ENCODE data around the gene THAP4. TPM values are rescaled to one million over a fixed set of nuclear protein-coding genes. Genes with fewer than 3 reads are reported as not detected.

The THAP4 gene
- total RNA-seq, 1 donor from 2014 or later: 42.5 TPM

GRCh38 chr2:241554610-241555322, 82.2 kb downstream of the THAP4 start:
- no peak for TF ChIP-seq CTCF (IDR thresholded peaks at IDR 0.05; ENCODE audit: unreplicated experiment)
- Mint-ChIP-seq H3K4me1 (ENCODE audit: unreplicated experiment) (peaks cover 36% of the 10 kb centered on the region), H3K27ac (ENCODE audit: unreplicated experiment) (peak overlapping the region; percentile 84), H3K36me3 (ENCODE audit: low read depth, unreplicated experiment) (peaks cover 5% of the 10 kb centered on the region), H3K9me3 (ENCODE audit: unreplicated experiment) (no peaks in the 10 kb centered on the region), H3K27me3 (ENCODE audit: unreplicated experiment) (peaks cover 16% of the 10 kb centered on the region), H3K4me3 (ENCODE audit: unreplicated experiment) (no peak overlapping the region)
- DNase-seq (ENCODE audit: low spot score): no peak

GRCh38 chr2:241553981-241554380, 83.0 kb downstream of the THAP4 start:
- H3K4me3 Mint-ChIP-seq (ENCODE audit: unreplicated experiment): no peak overlapping the region
- no peaks in the 10 kb centered on the region for H3K9me3 Mint-ChIP-seq (ENCODE audit: unreplicated experiment)
- H3K4me1 Mint-ChIP-seq (ENCODE audit: unreplicated experiment): peaks cover 38% of the 10 kb centered on the region
- peaks cover 15% of the 10 kb centered on the region for H3K27me3 Mint-ChIP-seq (ENCODE audit: unreplicated experiment)
- no peak for TF ChIP-seq CTCF (IDR thresholded peaks at IDR 0.05; ENCODE audit: unreplicated experiment)
- no peak for DNase-seq (ENCODE audit: low spot score)
- peak overlapping the region; percentile 36 for H3K27ac Mint-ChIP-seq (ENCODE audit: unreplicated experiment)
- H3K36me3 Mint-ChIP-seq (ENCODE audit: low read depth, unreplicated experiment): peaks cover 5% of the 10 kb centered on the region

GRCh38 chr2:241553512-241553830, 83.5 kb downstream of the THAP4 start:
- Mint-ChIP-seq H3K4me1 (ENCODE audit: unreplicated experiment) (peaks cover 38% of the 10 kb centered on the region), H3K27me3 (ENCODE audit: unreplicated experiment) (peaks cover 15% of the 10 kb centered on the region), H3K4me3 (ENCODE audit: unreplicated experiment) (peak overlapping the region; percentile 66), H3K9me3 (ENCODE audit: unreplicated experiment) (no peaks in the 10 kb centered on the region), H3K27ac (ENCODE audit: unreplicated experiment) (peak overlapping the region; percentile 65), H3K36me3 (ENCODE audit: low read depth, unreplicated experiment) (peaks cover 5% of the 10 kb centered on the region)
- DNase-seq (ENCODE audit: low spot score): no peak
- TF ChIP-seq CTCF (IDR thresholded peaks at IDR 0.05; ENCODE audit: unreplicated experiment): no peak

GRCh38 chr2:241551998-241552737, 84.8 kb downstream of the THAP4 start:
- H3K4me3 Mint-ChIP-seq (ENCODE audit: unreplicated experiment): no peak overlapping the region
- TF ChIP-seq CTCF (IDR thresholded peaks at IDR 0.05; ENCODE audit: unreplicated experiment): no peak
- no peak overlapping the region for H3K27ac Mint-ChIP-seq (ENCODE audit: unreplicated experiment)
- no peaks in the 10 kb centered on the region for H3K36me3 Mint-ChIP-seq (ENCODE audit: low read depth, unreplicated experiment)
- no peaks in the 10 kb centered on the region for H3K9me3 Mint-ChIP-seq (ENCODE audit: unreplicated experiment)
- no peak for DNase-seq (ENCODE audit: low spot score)
- H3K4me1 Mint-ChIP-seq (ENCODE audit: unreplicated experiment): peaks cover 36% of the 10 kb centered on the region
- peaks cover 13% of the 10 kb centered on the region for H3K27me3 Mint-ChIP-seq (ENCODE audit: unreplicated experiment)

- no peaks in the 10 kb centered on the region for H3K9me3 Mint-ChIP-seq (ENCODE audit: unreplicated experiment)
- H3K27me3 Mint-ChIP-seq (ENCODE audit: unreplicated experiment): peaks cover 13% of the 10 kb centered on the region
- no peak overlapping the region for H3K4me3 Mint-ChIP-seq (ENCODE audit: unreplicated experiment)
- TF ChIP-seq CTCF (IDR thresholded peaks at IDR 0.05; ENCODE audit: unreplicated experiment): no peak
- H3K4me1 Mint-ChIP-seq (ENCODE audit: unreplicated experiment): peaks cover 39% of the 10 kb centered on the region
- H3K27ac Mint-ChIP-seq (ENCODE audit: unreplicated experiment): no peak overlapping the region
- no peaks in the 10 kb centered on the region for H3K36me3 Mint-ChIP-seq (ENCODE audit: low read depth, unreplicated experiment)
- no peak for DNase-seq (ENCODE audit: low spot score)
Observed at GRCh38 chr2:241551599-241551997, 85.4 kb downstream of the THAP4 start.
